ENCODE data around the gene PLCH2.
"Not testable (repeated sequence)": the region's sequence is repeated elsewhere in the genome, so short reads cannot be mapped to it uniquely, and the experiment has no call there.

Gene PLCH2, protein sequence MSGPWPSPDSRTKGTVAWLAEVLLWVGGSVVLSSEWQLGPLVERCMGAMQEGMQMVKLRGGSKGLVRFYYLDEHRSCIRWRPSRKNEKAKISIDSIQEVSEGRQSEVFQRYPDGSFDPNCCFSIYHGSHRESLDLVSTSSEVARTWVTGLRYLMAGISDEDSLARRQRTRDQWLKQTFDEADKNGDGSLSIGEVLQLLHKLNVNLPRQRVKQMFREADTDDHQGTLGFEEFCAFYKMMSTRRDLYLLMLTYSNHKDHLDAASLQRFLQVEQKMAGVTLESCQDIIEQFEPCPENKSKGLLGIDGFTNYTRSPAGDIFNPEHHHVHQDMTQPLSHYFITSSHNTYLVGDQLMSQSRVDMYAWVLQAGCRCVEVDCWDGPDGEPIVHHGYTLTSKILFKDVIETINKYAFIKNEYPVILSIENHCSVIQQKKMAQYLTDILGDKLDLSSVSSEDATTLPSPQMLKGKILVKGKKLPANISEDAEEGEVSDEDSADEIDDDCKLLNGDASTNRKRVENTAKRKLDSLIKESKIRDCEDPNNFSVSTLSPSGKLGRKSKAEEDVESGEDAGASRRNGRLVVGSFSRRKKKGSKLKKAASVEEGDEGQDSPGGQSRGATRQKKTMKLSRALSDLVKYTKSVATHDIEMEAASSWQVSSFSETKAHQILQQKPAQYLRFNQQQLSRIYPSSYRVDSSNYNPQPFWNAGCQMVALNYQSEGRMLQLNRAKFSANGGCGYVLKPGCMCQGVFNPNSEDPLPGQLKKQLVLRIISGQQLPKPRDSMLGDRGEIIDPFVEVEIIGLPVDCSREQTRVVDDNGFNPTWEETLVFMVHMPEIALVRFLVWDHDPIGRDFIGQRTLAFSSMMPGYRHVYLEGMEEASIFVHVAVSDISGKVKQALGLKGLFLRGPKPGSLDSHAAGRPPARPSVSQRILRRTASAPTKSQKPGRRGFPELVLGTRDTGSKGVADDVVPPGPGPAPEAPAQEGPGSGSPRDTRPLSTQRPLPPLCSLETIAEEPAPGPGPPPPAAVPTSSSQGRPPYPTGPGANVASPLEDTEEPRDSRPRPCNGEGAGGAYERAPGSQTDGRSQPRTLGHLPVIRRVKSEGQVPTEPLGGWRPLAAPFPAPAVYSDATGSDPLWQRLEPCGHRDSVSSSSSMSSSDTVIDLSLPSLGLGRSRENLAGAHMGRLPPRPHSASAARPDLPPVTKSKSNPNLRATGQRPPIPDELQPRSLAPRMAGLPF (N-terminal part only)

DNA sequence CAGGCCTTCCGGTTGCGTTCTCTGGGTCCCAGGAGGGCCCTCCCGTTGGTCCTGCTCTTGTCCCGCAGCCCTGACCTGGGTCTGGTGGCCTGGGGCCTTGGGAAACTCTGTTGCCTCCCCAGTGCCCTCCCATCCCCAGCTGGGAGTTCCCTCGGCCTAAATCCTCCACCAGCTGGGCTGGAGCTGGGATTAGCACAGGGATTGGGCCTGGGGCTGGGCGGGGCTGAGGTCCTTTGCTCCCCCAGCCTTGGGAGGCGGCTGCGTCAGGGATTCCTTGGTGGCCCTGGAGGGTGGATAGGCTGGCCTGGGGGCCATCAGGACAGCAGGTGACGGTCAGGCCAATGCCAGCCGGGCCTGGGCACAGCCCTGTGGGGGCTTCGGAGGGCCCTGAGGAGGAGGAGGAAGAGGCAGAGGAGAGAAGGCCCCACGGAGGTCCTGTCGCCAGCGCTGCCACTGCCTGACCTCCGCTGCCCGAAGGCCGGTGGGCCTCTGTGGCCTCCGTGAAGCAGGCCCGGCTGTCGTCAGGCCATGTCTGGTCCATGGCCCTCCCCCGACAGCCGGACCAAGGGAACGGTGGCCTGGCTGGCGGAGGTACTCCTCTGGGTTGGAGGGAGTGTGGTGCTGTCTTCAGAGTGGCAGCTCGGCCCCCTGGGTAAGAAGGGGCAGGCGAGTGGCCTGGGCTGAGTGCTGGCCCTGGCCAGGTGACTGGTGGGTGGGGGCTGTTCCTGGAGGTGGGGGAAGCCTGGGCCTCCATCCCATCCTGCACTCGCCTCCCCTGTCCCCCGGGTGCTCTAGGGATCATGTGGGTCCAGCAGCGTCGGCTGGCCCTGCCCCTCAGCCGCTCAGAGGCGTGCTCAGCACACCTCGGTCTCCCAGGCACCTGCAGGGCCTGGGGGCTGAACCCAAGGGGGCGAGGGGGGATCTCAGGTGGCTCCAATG lies at the start of gene PLCH2:
Gene PLCH2 (plus strand): TSS at position 229 of the 939 bp plus-strand sequence. CDS start 300 bp downstream, at position 529.
- DNase-seq: no peak

DNA sequence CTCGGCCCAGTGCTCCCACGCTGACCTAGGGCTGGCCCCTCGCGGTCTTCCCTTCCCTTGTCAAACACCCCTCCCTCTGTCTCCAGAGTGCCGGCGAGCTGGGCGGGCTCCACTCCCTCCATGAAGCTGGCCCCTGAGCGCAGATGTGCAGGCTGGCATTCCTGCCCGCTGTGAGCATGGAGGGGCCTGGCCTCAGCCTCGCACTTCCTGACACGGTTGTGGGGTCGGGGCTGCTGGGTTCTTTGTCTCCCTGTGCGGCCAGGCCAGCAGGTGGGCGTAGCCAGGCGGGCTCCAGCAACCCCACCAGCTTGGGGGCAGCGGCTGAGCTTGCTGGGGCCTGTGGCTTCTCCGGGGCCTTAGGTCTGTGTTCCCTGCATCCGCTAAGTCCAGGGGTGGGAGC lies 49.5 kb upstream of the PLCH2 start:
- no peak for DNase-seq

DNA sequence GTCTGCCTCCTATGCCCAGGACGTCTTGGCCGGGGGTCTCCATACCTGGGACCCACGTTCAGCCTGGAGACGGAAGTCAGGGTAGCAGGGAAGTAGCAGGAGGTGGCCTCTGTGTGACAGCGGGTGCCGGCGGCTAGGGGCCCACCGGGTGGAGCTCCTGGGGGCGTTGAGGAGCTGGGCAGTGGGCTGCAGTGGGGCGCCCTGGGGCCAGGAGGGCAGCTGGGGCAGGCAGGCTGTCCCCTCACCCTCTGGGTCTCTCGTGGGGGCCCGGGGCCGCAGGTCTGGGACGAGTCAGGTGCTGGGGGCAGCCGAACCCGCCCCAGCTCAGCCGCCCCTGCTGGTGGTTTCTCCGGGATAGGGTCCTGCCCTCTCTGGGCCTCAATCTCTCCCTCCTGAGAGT lies 49.0 kb upstream of the PLCH2 start:
- DNase-seq: no peak

DNA sequence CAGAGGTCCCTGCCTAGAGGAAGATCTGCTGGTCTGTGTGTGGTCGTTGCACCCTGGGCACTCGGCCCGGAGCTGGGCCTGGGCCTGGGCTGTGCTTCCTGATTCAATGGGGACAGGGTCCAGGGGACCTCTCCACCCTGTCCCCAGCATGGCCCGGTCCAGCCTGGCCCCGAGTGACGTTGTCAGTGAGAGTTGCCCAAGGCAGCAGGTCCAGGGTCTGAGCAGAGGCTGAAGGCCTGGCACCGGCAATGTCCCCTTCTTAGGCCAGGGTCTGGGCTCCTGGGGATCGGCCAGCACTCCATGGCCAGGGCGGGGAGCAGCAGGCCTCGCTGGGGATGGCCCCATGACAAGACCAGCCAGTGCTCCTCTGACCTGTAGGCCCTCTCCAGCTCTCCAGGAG lies 48.1 kb upstream of the PLCH2 start:
- no peak for DNase-seq

DNA sequence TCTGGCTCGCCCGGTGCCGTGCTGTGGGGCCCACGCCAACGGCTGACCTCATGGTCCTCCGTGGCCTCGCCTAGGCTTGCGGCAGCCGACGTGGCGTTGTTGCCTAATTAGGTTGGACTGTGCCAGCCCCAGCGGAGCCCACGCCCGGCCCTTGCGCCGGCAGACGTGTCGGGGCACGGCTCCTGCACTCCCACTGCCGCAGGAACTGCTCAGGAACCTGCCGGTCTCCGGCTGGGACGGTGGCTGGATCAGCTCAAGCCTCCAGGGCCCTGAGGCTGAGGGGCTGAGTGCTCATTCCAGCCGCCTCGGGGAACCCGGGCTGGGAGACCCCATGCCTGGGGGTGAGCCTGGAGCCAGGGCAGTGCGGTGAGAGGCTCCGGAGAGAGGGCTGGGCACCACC lies 47.6 kb upstream of the PLCH2 start:
- DNase-seq: no peak

DNA sequence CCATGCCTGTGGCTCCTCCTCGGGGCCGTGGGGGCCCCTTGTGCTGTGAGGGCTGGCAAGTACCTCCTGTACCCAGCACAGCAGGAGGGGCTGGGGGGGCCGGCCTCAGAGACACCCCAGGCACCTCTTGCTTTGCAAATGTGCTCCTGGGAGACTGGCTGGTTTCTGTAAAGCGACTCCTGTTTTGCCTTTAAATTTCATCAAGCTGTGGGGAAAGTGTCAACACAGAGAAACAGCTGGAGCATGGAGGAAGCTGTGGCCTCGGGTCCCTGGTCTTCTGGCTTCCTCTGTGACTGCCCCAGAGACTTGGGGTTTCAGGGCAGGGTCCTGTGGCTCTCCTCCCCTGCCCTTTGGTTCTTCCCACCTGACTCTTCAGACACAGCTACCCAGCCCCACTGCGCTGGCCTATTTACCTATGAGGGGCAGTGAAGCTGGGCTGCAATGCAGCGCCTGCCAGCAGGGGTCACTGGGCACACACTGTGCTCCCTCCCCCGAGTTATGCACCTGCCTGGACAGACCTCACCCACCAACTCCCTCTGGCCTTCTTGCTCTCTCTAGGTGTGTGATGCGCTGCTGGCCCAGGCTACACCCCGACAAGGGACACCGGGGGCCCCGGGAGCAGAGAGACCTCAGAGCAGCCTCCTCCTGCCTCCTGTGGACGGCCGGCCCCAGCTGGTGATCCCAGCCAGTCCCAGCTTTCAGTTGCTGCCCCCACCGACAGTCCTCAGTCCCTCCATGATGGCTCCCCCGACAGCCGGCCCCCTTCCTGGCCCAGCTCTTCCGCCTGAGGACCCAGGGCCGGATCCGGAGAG lies 46.1 kb upstream of the PLCH2 start:
- DNase-seq: no peak

DNA sequence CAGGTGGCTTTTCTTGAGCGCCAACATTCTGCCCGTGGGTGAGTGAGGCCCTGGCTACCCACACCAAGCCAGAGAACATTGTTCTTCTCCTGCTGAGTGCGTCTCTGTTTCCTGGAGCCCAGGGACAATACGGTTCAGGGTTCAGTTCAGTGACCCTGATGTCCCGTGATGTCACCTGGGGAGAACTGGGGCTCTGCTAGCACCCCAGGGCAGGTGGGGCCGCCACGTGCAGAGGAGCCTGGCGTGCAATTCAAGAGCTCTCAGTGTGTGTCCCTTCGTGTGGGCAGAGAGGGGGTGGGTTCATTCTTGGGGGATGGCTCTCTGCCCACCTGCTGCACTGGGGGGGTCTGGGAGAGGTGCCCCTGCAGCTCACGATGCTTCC lies 45.5 kb upstream of the PLCH2 start:
- no peak for DNase-seq

DNA sequence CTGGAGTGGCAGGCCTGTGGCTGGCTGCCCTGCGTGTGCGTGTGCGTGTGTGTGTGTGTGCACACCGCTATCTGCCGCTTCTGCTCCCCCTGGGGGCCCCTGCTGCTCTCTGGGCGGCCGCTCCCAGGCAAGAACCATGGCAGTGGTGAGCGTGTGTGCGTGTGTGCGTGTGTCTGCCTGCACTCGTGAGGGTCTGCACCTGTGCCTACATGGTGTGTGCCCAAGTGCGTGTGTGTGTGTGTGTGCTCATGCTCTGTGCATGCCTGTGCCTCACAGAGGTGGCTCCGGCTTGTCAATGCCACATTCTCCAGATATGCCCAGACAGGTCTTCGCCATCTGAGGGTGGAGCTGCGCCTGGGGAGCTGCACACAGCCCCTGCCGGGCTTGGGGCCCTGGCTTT lies 45.0 kb upstream of the PLCH2 start:
- no peak for DNase-seq

DNA sequence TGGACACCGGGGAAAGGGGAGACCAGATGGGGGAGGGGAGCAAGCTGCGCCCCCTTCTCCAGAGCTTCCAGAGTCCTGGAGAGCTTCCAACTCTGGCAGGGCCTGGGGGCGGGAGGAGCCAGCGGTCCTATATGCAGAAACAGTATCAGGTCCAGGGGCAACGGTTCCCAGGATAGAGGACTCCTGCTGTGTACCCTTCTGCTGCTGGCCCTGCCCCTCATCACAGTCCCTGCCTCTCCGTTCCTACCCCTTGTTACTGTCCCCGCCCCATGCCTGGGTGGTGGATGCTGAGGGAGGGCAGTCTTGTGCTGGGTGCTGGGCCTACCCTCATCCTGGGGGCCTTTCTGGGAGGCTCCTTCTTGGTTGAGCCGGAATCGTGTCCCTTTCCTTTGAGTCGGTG lies 44.6 kb upstream of the PLCH2 start:
- no peak for DNase-seq

DNA sequence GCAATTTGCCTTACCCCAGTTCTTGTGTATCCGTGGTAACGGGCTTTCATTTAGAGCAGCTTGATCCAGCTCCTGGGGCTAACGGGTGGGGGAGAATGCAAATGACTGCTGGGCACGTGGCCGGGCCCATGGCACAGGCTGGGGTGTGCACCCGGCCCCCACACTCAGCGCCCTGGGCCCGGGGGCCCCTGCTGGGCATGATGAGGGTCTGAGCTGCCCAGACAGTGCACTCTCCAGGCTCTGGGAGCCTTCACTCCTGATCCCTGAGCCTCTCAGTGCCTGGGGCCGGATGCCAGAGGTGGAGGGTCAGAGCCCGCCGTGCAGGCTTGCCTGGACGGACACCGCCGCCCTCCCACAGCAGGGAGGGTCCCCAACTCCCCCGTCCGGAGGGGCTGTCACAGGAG lies 43.6 kb upstream of the PLCH2 start:
- DNase-seq: no peak

DNA sequence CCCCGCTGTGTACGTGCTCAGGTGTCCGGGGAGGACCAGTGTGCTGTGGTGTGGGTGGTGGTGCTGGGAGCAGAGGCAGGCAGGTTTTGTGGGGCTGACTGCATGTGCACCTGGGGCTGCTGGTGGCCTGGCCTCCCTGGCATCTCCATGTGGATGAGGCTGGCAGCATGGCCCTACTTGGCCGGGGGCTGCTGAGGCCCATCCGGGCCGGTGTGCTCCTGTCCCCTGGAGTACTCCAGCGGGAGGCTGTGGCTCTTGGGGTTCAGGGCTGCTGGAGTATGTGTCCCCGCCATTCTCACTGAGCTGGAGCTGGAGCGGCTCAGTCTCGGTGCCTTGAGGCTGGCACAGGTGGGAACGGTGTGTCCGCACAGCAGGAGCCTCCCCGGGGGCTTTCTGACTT lies 42.9 kb upstream of the PLCH2 start:
- DNase-seq: no peak

DNA sequence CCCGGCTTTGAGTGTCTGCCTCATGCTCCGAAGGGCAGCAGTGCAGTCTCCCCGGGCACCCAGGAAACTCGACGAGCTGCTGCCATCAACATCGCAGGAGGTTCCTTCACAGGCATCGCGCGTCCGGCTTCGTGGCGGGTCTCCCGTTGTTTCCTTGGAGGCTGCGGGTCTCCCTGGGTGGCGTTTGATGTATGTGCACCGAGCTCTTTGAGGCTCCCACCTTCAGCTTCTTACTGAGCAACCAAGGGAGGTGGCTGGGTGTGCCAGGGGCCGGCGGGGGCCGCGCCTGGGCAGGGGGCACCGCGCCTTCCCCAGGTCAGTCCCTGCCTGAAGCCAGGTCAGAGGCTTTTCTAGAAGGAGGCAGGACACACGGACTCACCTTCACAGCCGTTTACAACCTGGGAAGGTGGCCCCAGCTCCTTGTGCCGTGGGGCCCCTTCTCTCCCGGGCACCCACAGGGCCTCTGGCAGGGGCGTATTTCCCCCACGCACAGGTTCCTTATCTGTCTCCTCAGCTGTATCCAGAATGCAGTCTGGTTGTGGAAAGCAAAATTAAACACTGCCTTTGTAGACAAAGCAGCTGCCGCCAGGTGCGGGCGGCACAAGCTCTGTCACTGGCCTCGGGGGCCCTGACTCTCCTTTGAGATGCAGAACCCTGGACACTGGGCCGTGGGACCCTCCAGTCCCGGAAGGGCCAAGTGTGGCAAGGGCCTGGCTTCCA lies 42.0 kb upstream of the PLCH2 start:
- no peak for DNase-seq

DNA sequence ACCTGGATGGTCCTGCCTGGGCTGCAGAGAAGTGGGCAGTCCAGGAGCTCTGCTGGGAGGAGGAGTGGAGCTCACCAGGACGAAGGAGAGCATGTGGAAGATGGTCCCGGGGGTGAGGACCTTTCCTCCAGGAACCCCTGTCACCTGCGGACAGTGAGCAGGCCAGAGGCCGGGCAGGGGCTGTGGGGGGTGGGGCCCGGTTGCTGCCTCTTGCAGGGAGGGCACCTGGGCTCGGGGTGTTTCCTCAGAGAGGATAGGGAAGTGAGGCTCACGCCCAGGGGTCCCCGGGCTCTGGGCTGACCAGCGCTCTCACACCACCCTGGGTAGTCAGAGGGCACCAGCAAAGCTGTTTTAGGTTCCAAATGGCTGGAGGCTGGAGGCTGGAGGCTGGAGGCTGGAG lies 41.0 kb upstream of the PLCH2 start:
- DNase-seq: no peak

DNA sequence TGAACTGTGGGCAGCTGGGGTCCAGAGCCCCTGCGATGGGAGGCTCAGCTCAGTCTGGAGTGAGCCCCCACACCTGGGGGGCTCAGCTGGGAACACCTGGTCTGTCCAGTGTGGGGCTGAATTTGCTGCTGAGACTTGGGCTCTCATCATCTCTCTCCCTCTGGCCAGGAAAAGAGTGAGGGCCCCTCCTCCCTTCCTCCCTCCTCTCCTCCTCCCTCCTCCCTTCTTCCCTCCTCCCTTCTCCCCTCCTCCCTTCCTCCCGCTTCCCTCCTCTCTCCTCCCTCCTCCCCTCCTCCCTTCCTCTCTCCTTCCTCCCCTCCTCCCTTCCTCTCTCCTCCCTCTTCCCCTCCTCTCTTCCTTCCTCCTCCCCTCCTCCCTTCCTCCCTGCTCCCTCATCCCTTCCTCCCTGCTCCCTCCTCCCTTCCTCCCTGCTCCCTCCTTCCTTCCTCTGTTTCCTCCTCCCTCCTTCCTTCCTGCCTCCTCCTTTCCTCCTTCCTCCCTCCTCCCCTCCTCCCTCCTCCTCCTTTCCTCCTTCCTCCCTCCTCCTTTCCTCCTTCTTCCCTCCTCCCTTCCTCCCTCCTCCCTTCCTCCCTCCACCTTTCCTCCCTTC lies 40.2 kb upstream of the PLCH2 start:
- DNase-seq: no peak

DNA sequence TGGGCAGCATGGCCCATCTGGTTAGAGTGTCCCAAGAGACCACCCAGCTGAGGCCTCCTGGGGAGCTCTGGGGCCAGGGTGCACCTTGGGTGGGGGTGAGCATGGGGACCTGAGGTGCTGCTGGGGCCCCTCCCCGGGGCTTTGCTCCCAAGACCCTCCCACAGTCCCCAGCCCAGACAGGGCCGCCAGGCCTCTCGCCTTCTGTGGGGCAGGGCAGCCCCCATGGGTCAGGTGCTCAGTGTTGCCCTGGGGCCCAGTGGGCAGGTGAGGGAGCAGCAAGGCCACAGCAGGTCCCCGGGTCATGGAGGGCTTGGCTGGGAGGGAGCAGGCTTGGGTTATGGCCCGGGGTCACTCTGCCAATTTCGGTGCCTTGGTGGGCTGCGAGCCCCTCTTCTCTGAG lies 39.2 kb upstream of the PLCH2 start:
- DNase-seq: no peak

DNA sequence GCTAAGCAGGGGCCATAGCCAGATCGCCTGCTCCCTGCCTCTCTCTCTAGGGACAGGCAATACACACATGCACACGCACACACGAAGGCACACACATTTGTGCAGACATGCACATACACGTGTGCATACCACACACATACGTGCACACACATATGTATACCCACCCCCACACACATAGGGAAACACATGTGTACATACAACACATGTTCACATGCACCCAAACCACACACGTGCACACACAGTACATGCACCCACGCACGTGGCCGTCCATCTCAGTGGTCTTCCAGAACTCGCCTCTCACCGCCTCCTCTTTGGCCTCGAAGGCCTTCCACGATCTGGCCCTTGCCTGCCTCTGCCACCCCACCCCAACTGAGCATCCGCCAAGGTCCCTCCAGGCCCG lies 38.5 kb upstream of the PLCH2 start:
- DNase-seq: no peak

DNA sequence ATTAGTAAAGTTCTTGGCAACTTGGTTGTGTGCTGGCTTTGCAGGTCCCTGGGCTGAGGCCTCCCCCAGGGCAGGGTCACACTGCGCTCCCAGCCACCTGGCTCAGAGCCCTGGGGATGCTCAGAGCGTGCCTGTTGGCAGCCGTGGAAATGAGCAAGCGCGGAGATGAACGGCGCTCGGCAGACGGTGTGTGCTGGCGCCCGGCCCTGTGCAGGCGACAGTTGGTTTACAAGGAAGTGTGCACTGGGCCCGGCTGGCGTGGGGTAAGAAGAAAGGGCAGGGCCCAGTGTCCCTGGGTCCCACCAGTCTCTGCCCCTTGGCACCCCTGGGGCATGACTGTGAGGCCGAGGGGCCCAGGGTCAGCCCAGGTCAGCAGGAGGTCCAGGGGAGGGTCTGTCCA lies 38.1 kb upstream of the PLCH2 start:
- no peak for DNase-seq

DNA sequence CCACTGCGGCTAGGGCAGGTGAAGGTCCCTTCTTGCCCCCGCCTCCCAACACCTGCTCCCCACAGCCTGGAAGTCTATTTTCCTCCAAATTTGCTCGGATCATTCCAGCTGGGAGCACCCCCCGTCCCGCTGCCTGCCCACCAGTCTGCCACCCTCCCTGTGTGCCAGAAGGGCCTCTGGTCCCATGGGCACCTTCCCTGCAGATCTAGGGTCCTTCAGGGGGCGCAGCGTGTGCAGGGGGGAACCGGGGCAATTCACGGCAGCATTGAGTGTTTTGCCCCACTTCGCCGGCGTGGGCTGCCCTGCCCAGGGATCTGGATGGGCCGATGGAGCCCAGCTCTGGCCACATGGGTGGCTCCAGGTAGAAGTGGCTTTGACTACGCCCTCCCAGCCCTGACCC lies 37.4 kb upstream of the PLCH2 start:
- DNase-seq: no peak

DNA sequence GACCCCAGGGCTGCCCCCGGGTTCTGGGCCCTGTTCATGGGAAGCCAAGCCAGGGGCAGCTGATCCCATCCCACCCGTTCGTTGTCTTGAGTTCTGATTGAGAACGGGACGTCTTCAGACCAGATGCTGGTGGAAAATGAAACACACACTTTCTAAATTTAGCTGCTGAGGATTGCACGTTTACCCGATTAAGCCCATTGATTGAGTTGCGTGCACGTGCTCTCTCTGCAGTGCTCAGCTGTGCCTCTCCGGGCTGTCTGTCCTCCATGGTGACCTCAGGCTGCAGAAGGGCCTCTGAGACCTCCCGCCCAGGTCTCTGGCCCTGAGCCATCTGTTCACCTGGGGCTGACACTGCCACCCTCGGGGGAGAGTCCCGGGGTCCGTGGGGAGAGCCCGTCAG lies 36.7 kb upstream of the PLCH2 start:
- DNase-seq: no peak

DNA sequence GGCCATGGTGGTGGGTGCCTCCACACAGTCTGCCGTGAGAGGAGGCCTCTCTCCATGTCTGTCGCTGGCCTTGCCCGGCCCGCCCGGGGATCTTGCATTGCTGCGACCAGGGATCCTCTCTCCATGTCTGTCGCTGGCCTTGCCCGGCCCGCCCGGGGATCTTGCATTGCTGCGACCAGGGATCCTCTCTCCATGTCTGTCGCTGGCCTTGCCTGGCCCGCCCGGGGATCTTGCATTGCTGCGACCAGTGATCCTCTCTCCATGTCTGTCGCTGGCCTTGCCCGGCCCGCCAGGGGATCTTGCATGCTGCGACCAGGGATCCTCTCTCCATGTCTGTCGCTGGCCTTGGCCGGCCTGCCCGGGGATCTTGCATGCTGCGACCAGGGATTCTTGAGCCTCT lies 35.7 kb upstream of the PLCH2 start:
- not testable (repeated sequence) for DNase-seq

Data from NCI-H2081 (cell line).